BJ (cell line): Measurements from ENCODE around the gene C1orf141. TPM values are rescaled to one million over a fixed set of nuclear protein-coding genes. Genes with fewer than 3 reads are reported as not detected.

Source experiments
- CTCF ChIA-PET: fragments of 350-600 bp; formaldehyde crosslinking; extraction: SDS; loops from one replicate; lab custom pipeline; 2021; ENCODE audit warnings: antibody characterized with exemption, inconsistent platforms; lab: Yijun Ruan, JAX
- POLR2A ChIA-PET: fragments of 300-600 bp; sonication (Branson Sonifier 250); formaldehyde crosslinking; extraction: SDS; loops from one replicate; lab custom pipeline; 2021; ENCODE audit warnings: antibody characterized with exemption; lab: Charles Lee
- DNase-seq: peaks from one replicate; pipeline ENCODE4 v3.0.0-alpha.2; 2011; ENCODE audit warnings: low read depth
- H3K27me3 ChIP-seq: 2 replicates; pipeline ENCODE4 v1.6.0; 2011; ENCODE audit warnings: low read length; ENCODE audit not compliant: control insufficient read depth, insufficient read depth
- H3K36me3 ChIP-seq: 2 replicates; pipeline ENCODE4 v1.5.1; 2011; ENCODE audit warnings: low read length; ENCODE audit not compliant: control insufficient read depth, insufficient read depth
- H3K4me3 ChIP-seq: 2 replicates; pipeline ENCODE4 v1.5.1; 2011; ENCODE audit warnings: low read depth, mild to moderate bottlenecking, control low read depth, low read length
- polyA plus RNA-seq: library from polyadenylated mRNA; depleted of rRNA; stranded (reverse); fragments of >200 nt; gene quantifications from 2 replicates; pipeline ENCODE4 v1.2.3, GENCODE V29; 2011
- TF ChIP-seq, protein P1 (sequence below): IDR thresholded peaks from 2 replicates; pipeline ENCODE4 v1.5.1; 2011; ENCODE audit warnings: low read depth, mild to moderate bottlenecking, control low read depth, inconsistent platforms, low read length, moderate library complexity; ENCODE audit not compliant: insufficient read depth

C1orf141 gene
- polyA plus RNA-seq, 1 experiment = not detected

DNA sequence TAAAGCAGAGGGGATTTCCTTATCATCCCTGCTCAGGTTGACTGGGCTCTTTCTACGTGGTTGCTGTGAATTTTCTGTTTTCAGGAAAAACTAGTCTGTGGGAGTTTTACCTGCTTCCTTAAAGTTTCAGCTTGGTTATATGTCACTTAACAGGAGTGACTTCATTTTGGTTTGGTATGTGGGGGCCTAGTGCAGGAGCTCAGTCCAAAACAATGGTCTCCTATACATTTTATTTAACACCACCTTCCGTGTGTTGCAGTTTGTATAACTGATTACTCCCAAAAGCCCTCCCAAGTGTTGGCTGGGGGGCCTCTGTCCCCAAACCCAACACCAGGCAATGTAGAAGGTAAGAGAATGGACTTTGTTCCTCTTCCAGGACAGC lies 36.8 kb upstream of the C1orf141 start:
- ChIA-PET POLR2A (no interaction called here), CTCF (no interaction called here)
- Histone ChIP-seq H3K27me3 (0 out of 2 replicates have a peak, but pooled peaks cover 1% of the 10 kb centered on the region), H3K36me3 (no peaks in the 10 kb centered on the region), H3K4me3 (no peak overlapping the region)
- no peak for DNase-seq
- TF ChIP-seq, protein P1, sequence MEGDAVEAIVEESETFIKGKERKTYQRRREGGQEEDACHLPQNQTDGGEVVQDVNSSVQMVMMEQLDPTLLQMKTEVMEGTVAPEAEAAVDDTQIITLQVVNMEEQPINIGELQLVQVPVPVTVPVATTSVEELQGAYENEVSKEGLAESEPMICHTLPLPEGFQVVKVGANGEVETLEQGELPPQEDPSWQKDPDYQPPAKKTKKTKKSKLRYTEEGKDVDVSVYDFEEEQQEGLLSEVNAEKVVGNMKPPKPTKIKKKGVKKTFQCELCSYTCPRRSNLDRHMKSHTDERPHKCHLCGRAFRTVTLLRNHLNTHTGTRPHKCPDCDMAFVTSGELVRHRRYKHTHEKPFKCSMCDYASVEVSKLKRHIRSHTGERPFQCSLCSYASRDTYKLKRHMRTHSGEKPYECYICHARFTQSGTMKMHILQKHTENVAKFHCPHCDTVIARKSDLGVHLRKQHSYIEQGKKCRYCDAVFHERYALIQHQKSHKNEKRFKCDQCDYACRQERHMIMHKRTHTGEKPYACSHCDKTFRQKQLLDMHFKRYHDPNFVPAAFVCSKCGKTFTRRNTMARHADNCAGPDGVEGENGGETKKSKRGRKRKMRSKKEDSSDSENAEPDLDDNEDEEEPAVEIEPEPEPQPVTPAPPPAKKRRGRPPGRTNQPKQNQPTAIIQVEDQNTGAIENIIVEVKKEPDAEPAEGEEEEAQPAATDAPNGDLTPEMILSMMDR = no peak

DNA sequence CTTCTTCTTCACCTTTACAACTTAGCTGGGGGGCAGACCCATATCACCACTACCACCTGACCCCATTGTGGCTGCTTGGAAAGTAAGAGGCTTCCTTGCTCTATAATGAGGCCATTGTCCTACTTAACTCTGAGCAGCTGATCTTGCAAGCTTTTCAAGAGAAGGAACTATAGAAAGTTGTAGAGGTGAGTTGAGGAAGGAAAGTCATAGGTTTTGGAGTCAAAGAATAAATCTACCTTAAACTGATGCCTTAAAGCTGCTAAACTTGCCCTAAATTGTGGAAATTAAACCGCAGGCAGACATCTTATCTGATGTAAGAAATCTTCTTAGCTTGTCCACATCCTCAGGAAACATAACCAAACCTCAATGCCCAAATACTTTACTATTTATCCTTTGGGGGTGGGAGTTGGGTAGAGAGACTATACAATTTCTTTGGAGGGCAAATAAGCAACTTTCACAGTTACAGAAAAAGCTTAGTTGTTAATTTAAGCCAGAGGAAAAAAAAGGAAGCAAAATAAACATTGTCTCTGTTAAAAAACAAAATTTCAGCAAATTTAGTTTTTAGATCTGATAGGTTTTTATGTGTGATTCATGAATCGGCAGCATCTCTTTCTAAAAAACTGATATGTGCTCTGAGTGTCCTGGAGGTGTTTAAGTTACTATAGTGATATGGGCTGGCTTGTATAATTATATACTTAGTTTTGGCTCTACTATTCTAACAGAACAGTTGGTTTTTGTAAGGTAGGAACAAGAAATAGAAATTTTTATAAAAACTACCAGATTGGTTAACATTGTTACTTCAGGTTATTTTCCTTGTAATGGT lies 36.2 kb upstream of the C1orf141 start:
- DNase-seq = no peak
- Histone ChIP-seq H3K4me3 (no peak overlapping the region), H3K36me3 (no peaks in the 10 kb centered on the region), H3K27me3 (0 out of 2 replicates have a peak, but pooled peaks cover 1% of the 10 kb centered on the region)
- ChIA-PET POLR2A (no interaction called here), CTCF (no interaction called here)
- TF ChIP-seq, protein P1 = no peak

DNA sequence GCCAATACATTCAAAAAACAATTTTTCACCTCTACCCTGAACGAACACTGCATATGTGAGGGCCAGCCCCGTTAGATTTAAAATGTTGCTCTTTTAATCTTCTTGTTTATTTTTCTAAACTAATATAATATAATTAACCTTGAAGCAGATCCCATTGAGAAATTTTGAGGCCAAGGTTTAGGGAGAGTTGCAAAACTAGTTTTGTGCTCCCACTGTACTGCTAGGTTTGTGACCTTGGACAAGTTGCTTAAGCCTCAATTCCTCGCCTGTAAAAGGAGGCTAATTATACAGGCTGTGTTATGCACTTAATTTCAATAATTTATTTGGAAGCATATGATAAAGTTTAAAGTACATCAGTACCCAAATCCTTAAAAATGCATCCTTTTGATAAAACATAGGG lies 35.2 kb upstream of the C1orf141 start:
- POLR2A ChIA-PET = no interaction called here
- H3K27me3 ChIP-seq = 0 out of 2 replicates have a peak, but pooled peaks cover 1% of the 10 kb centered on the region
- no peaks in the 10 kb centered on the region for H3K36me3 ChIP-seq
- CTCF ChIA-PET = interaction anchor here (0.6 to 1.1 kb wide), 2 partner anchors 42 to 67 kb away, joined by 3 read pairs; no protein-coding TSS in a partner anchor
- H3K4me3 ChIP-seq = no peak overlapping the region
- TF ChIP-seq, protein P1 = no peak
- DNase-seq = no peak

DNA sequence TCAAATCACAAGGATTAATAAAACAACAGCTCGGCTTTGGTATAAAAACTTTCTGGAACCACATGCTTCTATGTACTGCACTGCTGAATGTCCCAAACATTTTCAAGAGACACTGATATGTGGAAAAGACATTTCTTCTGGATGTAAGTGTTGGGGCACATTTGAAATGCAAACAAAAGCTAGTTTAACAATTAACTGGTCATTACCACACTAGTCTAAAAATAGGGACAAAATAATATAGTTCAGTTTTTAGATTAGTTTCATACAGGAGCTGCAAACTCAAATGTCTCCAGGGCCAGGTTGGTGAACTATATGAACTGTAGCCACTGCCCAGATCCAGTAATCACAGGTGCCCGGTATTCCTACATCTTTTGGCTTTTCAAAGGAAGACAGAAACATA lies 34.7 kb upstream of the C1orf141 start:
- Histone ChIP-seq H3K36me3 (no peaks in the 10 kb centered on the region), H3K27me3 (0 out of 2 replicates have a peak, but pooled peaks cover 1% of the 10 kb centered on the region), H3K4me3 (no peak overlapping the region)
- ChIA-PET POLR2A (no interaction called here), CTCF (interaction anchor here (1.1 kb wide), 1 partner anchor 42 kb away, joined by 3 read pairs; no protein-coding TSS in a partner anchor)
- no peak for DNase-seq
- TF ChIP-seq, protein P1 = no peak

DNA sequence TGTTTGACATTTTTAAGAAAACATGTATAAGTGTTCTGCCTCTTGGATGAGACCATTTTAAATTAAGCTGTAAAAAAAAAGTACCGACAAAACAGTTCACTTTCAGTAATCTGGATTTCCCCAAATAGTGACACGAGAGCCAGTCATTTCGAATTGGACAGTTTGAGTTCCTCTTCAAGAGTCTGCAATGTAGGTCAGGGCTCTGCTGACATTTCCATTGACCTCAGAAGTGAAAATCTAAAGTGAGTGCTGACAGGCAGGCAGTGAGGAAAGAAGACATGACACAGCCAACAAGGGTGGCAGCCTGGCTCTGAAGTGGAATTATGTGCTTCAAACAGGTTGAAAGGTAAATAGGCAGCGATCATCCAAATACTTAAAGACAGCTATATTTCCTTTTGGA lies 31.4 kb upstream of the C1orf141 start, which contains the start of gene IL23R:
Gene IL23R, plus strand, starts transcription at position 259 of the 400 bp plus-strand sequence. CDS start 1,667 bp downstream, outside the sequence.
- POLR2A ChIA-PET = no interaction called here
- CTCF ChIA-PET = interaction anchor here (1.1 kb wide), 1 partner anchor 17 kb away, joined by 3 read pairs; no protein-coding TSS in a partner anchor
- TF ChIP-seq, protein P1 = no peak
- Histone ChIP-seq H3K4me3 (no peak within 1 kb of the TSS), H3K36me3 (no peaks in the 10 kb centered on the region), H3K27me3 (0 out of 2 replicates have a peak, but pooled peaks cover 1% of the 10 kb centered on the region)
- no peak for DNase-seq
